ENCODE results near the gene NDUFB6. TPM values are rescaled to one million over a fixed set of nuclear protein-coding genes. Genes with fewer than 3 reads are reported as not detected.

NDUFB6 gene
- total RNA-seq, 6 experiments from 2014 or later: 28.9 to 39.9 (median 36.2) TPM

DNA sequence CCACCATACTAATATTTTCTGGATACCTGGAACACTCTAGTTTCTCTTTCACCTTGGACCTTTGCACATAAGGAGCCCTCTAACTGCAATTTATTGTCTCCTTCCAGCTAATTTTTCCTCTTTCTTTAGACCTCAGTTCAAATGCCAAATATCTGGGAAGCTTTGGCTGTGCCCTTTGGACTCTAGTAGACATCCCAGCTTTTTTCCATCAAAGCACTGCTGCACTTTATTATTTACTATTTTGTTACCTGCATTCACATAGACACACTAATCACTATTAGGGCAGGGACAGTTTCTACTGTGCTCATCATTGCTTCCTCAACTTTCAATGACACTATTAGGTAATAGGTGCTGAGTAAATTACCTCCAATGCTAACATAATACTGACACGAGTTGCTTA lies 49.0 kb downstream of the NDUFB6 start:
- no peaks in the 10 kb centered on the region for H3K27me3 ChIP-seq
- H3K4me1 ChIP-seq: peaks cover 0 to 24% (median 9%) of the 10 kb centered on the region in 4 donors
- intact Hi-C loops (cut with DNase I): loop anchor here in 1 of 2 donors (10.0 kb wide), 1 partner anchor 89 kb away; no protein-coding TSS in a partner anchor
- TF ChIP-seq CTCF (IDR thresholded peaks at IDR 0.05) (no peak), POLR2A (IDR thresholded peaks at IDR 0.05) (no peak)
- no peaks in the 10 kb centered on the region for H3K9me3 ChIP-seq
- WGBS (ENCODE audit: insufficient coverage, low coverage, low lambda C conversion rate, missing lambda C conversion rate): 20% methylated on average over 1 of the region's 1 CpG
- H3K27ac ChIP-seq: peak overlapping the region in 1 of 3 donors; percentile 91
- H3K4me3 ChIP-seq: no peak overlapping the region
- H3K36me3 ChIP-seq: no peaks in the 10 kb centered on the region
- peak; percentile 36 to 54 (median 43) for ATAC-seq
- DNase-seq: no peak

DNA sequence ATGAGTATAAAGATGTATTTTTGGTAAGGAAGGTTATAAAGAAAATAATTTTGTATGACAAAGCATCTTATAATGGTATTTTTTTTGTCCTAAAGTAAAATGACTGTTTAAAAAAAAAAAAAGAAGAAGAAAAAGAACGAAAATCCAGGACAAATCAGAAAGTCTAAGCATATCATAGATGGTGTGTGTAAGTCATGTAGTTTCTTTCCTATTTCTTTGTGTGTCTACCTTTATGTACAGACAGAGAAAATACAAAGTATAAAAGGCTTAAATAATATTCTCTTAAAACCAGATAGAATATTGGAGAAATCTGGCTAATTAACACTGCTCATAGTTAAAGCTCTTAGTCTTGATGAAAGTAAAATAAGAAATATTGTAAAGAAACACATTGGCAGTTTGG lies 54.7 kb downstream of the NDUFB6 start:
- WGBS (ENCODE audit: insufficient coverage, low coverage, low lambda C conversion rate, missing lambda C conversion rate): 93% methylated on average over 1 of the region's 1 CpG
- no peak overlapping the region for H3K4me3 ChIP-seq
- H3K27me3 ChIP-seq: no peaks in the 10 kb centered on the region
- H3K4me1 ChIP-seq: peaks cover 0 to 1% (median 0%) of the 10 kb centered on the region in 4 donors
- no peaks in the 10 kb centered on the region for H3K36me3 ChIP-seq
- TF ChIP-seq POLR2A (IDR thresholded peaks at IDR 0.05) (no peak), CTCF (IDR thresholded peaks at IDR 0.05) (no peak)
- DNase-seq (no peak), ATAC-seq (no peak)
- intact Hi-C loops (cut with DNase I): no loop called here
- no peaks in the 10 kb centered on the region for H3K9me3 ChIP-seq
- H3K27ac ChIP-seq: no peak overlapping the region

DNA sequence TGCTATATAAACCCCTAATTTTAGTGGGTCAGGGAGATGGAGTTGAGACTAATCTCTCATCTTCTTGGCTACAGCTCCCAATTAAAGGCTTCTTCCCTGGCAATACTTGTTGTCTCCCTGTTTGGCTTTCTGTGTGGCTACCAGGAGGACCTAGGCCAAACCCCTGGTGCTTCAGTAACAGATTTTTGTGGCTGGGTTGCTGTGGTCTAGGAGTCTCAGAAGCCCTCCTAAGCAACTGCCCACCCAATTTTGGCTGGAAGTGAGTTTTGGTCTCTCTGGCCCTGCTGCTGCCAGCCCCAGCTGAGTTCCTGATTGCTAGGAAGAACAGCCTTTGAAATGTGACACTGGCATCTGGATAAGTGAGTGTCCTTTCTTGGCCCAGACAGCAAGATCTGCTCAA lies 56.7 kb downstream of the NDUFB6 start:
- H3K4me3 ChIP-seq: no peak overlapping the region
- ATAC-seq (no peak), DNase-seq (no peak)
- H3K36me3 ChIP-seq: no peaks in the 10 kb centered on the region
- intact Hi-C loops (cut with DNase I): no loop called here
- H3K4me1 ChIP-seq: no peaks in the 10 kb centered on the region
- H3K27me3 ChIP-seq: no peaks in the 10 kb centered on the region
- TF ChIP-seq POLR2A (IDR thresholded peaks at IDR 0.05) (no peak), CTCF (IDR thresholded peaks at IDR 0.05) (no peak)
- H3K27ac ChIP-seq: no peak overlapping the region
- no peaks in the 10 kb centered on the region for H3K9me3 ChIP-seq

DNA sequence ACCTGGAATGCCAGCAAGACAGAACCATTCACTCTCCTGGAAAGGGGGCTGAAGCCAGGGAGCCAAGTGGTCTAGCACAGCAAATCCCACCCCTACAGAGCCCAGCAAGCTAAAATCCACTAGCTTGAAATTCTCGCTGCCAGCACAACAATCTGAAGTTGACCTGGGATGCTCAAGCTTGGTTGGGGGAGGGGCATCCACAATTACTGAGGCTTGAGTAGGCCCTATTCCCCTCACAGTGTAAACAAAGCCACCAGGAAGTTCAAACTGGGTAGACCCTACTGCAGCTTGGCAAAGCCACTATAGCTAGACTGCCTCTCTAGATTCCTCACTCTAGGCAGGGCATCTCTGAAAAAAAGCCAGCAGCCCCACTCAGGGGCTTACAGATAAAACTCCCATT lies 64.2 kb downstream of the NDUFB6 start:
- no peak for TF ChIP-seq POLR2A (IDR thresholded peaks at IDR 0.05)
- no peak for TF ChIP-seq CTCF (IDR thresholded peaks at IDR 0.05)
- DNase-seq: no peak
- no peaks in the 10 kb centered on the region for H3K27me3 ChIP-seq
- no CpG with 5 or more reads among the region's 1 CpG for WGBS (ENCODE audit: insufficient coverage, low coverage, low lambda C conversion rate, missing lambda C conversion rate)
- ATAC-seq: no peak
- no peaks in the 10 kb centered on the region for H3K9me3 ChIP-seq
- intact Hi-C loops (cut with DNase I): no loop called here
- no peaks in the 10 kb centered on the region for H3K4me1 ChIP-seq
- no peak overlapping the region for H3K4me3 ChIP-seq
- H3K27ac ChIP-seq: no peak overlapping the region
- no peaks in the 10 kb centered on the region for H3K36me3 ChIP-seq

- peaks cover 0 to 6% (median under 1%) of the 10 kb centered on the region in 4 donors for H3K36me3 ChIP-seq
- ATAC-seq: no peak
- H3K9me3 ChIP-seq: no peaks in the 10 kb centered on the region
- intact Hi-C loops (cut with DNase I): no loop called here
- no peak overlapping the region for H3K27ac ChIP-seq
- H3K4me1 ChIP-seq: no peaks in the 10 kb centered on the region
- no peak for TF ChIP-seq CTCF (IDR thresholded peaks at IDR 0.05)
- TF ChIP-seq POLR2A (IDR thresholded peaks at IDR 0.05): no peak
- DNase-seq: no peak
- no peak overlapping the region for H3K4me3 ChIP-seq
- H3K27me3 ChIP-seq: no peaks in the 10 kb centered on the region
- 55% methylated on average over 2 of the region's 3 CpGs for WGBS (ENCODE audit: insufficient coverage, low coverage, low lambda C conversion rate, missing lambda C conversion rate)
Measured at GRCh38 chr9:32503008-32503407, 70.0 kb downstream of the NDUFB6 start.
